ENCODE measurements around the gene SEMA3D. TPM values are rescaled to one million over a fixed set of nuclear protein-coding genes. Genes with fewer than 3 reads are reported as not detected.

Gene SEMA3D
- total RNA-seq, 1 experiment from 2014 or later: 1.4 TPM

GRCh38 chr7:85232068-85232467, 45.2 kb upstream of the SEMA3D start:
- H4K20me1 ChIP-seq (ENCODE audit: insufficient read depth): no peaks in the 10 kb centered on the region
- 0 out of 2 replicates have a peak, but pooled peaks cover 4% of the 10 kb centered on the region for H3K27me3 ChIP-seq (ENCODE audit: insufficient read depth, low read length)
- ChIA-PET RAD21 (ENCODE audit: low non-redundant PET in 1 of 2, low total read pairs in 2 of 2, uncharacterized antibody in 2 of 2, unreplicated experiment in 2 of 2) (no interaction called here), CTCF (no interaction called here), POLR2A (interaction anchor here (0.6 kb wide), 1 partner anchor 17 kb away, joined by 3 read pairs; no protein-coding TSS in a partner anchor)
- no peak overlapping the region for H3K4me3 ChIP-seq (replicated peaks in 1 of 2; ENCODE audit: low read depth in 1 of 2, low read length in 2 of 2)
- H2AFZ ChIP-seq (ENCODE audit: low read depth, low read length, poor library complexity, severe bottlenecking): no peak overlapping the region
- no peaks in the 10 kb centered on the region for H3K36me3 ChIP-seq (ENCODE audit: control insufficient read depth in 1 of 2, insufficient read depth in 2 of 2, low read length in 2 of 2)
- no peak for TF ChIP-seq EGR1 (IDR thresholded peaks at IDR 0.05; ENCODE audit: low read depth)
- no peak for TF ChIP-seq TCF7L2 (IDR thresholded peaks at IDR 0.05; ENCODE audit: borderline replicate concordance, extremely low read depth, insufficient read depth, insufficient read length)
- no peak for TF ChIP-seq JUND (IDR thresholded peaks at IDR 0.05)
- TF ChIP-seq POLR2A (IDR thresholded peaks at IDR 0.05; ENCODE audit: borderline replicate concordance, extremely low read depth, insufficient read depth, insufficient read length): no peak
- no peak for TF ChIP-seq FOSL1 (IDR thresholded peaks at IDR 0.05; ENCODE audit: low read depth)
- no peak for TF ChIP-seq ZNF274 (IDR thresholded peaks at IDR 0.05; ENCODE audit: low read depth, low read length)
- TF ChIP-seq, protein P1, sequence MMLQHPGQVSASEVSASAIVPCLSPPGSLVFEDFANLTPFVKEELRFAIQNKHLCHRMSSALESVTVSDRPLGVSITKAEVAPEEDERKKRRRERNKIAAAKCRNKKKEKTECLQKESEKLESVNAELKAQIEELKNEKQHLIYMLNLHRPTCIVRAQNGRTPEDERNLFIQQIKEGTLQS (IDR thresholded peaks at IDR 0.05): no peak
- no peak for TF ChIP-seq EZH2phosphoT487 (IDR thresholded peaks at IDR 0.05; ENCODE audit: borderline replicate concordance)
- TF ChIP-seq CTCF (IDR thresholded peaks at IDR 0.05 in 2 of 3, conservative IDR thresholded peaks at IDR 0.05 in 1 of 3; ENCODE audit: borderline replicate concordance in 1 of 3, insufficient read depth in 1 of 3, low read depth in 2 of 3, low read length in 2 of 3): no peak
- no peak for TF ChIP-seq SP1 (IDR thresholded peaks at IDR 0.05; ENCODE audit: low read depth)
- no peaks in the 10 kb centered on the region for H3K4me1 ChIP-seq (ENCODE audit: control insufficient read depth in 1 of 2, insufficient read depth in 2 of 2, low read length in 2 of 2)
- ATAC-seq (no peak), DNase-seq (ENCODE audit: low read depth, low spot score) (no peak)
- H3K9me3 ChIP-seq (ENCODE audit: control insufficient read depth in 1 of 2, insufficient read depth in 1 of 2, low read depth in 1 of 2, low read length in 2 of 2): no peaks in the 10 kb centered on the region
- no peak overlapping the region for H3K9ac ChIP-seq (ENCODE audit: low read length)
- H3K9me2 ChIP-seq (ENCODE audit: insufficient read depth): no peaks in the 10 kb centered on the region
- H3K79me2 ChIP-seq (ENCODE audit: insufficient read depth, low read length): no peaks in the 10 kb centered on the region
- no peak overlapping the region for H3K27ac ChIP-seq (ENCODE audit: low read depth, low read length)
- intact Hi-C loops (cut with micrococcal nuclease): no loop called here
- no peak overlapping the region for H3K4me2 ChIP-seq (ENCODE audit: low read length)
- no TSS peak for BruUV-seq (replicated peaks)
